HG03196 (cell line): ENCODE measurements around the gene ATXN1.
"Not testable (repeated sequence)": the region's sequence is repeated elsewhere in the genome, so short reads cannot be mapped to it uniquely, and the experiment has no call there.

Source experiments
- ATAC-seq: cut with Tn5 transposase; IDR thresholded peaks from one replicate; pipeline ENCODE4 v1.9.1; 2021; ENCODE audit not compliant: unreplicated experiment

The ATXN1 gene

GRCh38 chr6:16725145-16725864, 36.0 kb downstream of the ATXN1 start:
- no peak for ATAC-seq

- ATAC-seq: no peak
These were observed 37.4 kb downstream of the ATXN1 start for GRCh38 chr6:16723826-16724225.

- ATAC-seq: no peak
These were observed 37.9 kb downstream of the ATXN1 start for GRCh38 chr6:16723402-16723801.

GRCh38 chr6:16722630-16723029, 38.6 kb downstream of the ATXN1 start:
- ATAC-seq: no peak

GRCh38 chr6:16721977-16722376, 39.3 kb downstream of the ATXN1 start:
- ATAC-seq: no peak

GRCh38 chr6:16720861-16721260, 40.4 kb downstream of the ATXN1 start:
- ATAC-seq: no peak

- ATAC-seq: no peak
These were observed 41.8 kb downstream of the ATXN1 start for GRCh38 chr6:16719488-16719887.

GRCh38 chr6:16718356-16718755, 42.9 kb downstream of the ATXN1 start:
- ATAC-seq: no peak

GRCh38 chr6:16717275-16717942, 43.9 kb downstream of the ATXN1 start:
- no peak for ATAC-seq

- no peak for ATAC-seq
These were observed 44.9 kb downstream of the ATXN1 start for GRCh38 chr6:16716321-16716858.

- ATAC-seq: no peak
These were observed 47.7 kb downstream of the ATXN1 start for GRCh38 chr6:16713597-16713996.

GRCh38 chr6:16712931-16713484, 48.3 kb downstream of the ATXN1 start:
- ATAC-seq: no peak

- peak; percentile 73 for ATAC-seq
These were observed 48.9 kb downstream of the ATXN1 start for GRCh38 chr6:16712255-16712930.

GRCh38 chr6:16711546-16712254, 49.6 kb downstream of the ATXN1 start:
- ATAC-seq: no peak

- ATAC-seq: no peak
These were observed 54.1 kb downstream of the ATXN1 start for GRCh38 chr6:16706911-16707783.

- ATAC-seq: not testable (repeated sequence)
These were observed 54.8 kb downstream of the ATXN1 start for GRCh38 chr6:16706491-16706890.

- ATAC-seq: no peak
These were observed 55.2 kb downstream of the ATXN1 start for GRCh38 chr6:16706029-16706428.

GRCh38 chr6:16705081-16705993, 55.9 kb downstream of the ATXN1 start:
- no peak for ATAC-seq
